ENCODE measurements around the gene AMBRA1.

The AMBRA1 gene

DNA sequence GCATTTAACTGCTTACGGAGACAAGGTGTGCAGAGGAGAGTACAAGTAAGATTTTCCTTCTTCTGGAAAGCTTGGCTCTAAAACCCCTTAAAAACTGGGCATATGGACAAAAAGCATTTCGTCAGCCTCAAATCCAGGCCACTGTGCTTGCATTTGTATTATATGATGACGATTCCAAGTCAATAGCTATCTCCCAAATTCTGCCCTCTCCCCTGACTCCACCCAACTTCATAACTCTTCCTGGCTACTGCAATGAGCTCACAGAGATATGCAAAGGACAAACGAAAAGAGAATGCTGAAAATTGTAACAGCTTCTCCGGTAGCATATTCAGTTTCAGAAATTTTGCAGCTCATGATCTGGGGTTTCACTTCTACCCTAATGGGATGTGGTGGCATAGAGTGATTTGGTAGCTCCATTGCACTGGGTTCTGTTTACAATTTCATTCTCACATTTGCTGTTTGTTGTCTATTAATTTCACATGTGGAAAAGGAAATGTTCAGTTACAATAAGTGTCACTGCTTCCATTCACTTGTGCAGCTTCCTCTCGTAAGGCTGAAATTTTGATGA is 156.6 kb downstream of the AMBRA1 start:
- DNase-seq (ENCODE audit: low read depth), result no peak

DNA sequence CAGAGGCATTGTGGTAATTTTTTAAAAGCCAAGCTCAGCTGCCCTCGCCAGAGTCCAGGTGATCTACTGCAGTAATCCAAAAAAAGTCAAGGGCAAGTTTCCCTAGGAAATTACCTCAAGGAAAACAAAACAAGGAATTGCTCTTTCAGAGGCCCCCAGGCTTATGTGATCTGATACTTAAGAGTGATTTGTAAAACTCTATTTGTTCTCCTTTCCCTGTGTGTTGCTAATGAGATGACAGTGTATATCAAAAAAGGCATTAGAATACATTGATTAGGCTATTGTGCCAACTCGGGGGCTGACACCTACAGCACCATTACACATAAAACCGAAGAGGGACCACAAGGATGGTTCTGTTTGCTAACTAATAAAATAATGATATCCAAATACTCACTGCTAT is 157.7 kb downstream of the AMBRA1 start:
- no peak for DNase-seq (ENCODE audit: low read depth)

DNA sequence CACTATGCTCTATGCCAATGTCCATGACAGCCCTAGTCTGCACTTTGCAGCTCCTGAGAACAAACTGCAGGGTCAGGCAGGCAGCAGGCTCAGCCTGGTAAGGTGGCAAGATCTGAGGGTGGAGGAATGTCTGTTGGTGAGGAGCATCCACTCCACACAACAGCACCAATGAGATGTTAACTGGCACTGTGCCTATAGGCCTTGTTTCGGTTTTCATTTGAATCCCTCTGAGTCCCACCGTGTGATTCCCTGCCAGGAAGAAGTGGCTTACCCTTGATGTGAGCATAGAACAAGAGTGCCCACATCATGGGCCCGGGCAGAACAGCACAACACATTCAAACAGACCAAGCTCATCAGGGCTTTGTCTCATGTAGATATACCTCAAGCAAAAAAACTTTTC is 158.1 kb downstream of the AMBRA1 start:
- DNase-seq (ENCODE audit: low read depth), result no peak

DNA sequence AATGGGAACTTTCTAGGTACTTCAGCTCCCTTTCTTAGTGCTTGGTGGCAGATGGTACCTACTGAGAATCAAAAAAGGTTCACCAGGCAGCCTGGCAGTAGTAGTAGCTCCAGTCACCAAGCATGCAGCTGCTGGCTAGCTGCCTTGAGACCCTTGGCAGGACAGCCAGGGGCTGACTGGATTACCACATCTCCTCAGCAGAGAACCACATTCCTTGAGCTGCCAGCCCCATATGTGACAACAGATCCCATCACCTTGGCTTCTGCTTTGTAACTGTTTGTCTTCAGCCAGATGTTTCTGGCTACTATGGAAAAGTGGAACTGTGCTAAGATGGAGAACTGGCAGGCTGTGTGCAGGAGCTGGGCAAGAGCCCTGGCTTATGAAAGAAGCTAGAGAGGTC is 162.6 kb downstream of the AMBRA1 start:
- DNase-seq (ENCODE audit: low read depth), result no peak

DNA sequence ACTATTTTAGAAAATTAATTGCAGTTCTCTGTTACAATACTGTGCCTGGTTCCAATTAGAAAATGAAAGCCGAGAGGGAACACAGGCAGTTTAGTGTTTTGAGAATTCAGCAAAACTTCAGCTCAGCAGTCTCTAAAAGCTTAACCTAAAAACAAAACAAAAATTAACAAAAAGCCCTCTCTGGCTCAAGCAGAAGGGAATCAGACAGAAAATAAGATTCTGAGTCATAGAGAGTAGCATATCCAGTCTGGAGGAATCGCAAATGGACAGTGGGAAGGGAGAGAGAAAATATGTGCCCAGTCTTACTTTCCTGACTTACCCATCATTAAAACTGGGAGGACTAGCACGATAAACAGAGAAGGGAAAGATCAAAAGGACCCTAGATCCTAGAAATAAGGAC is 164.1 kb downstream of the AMBRA1 start:
- peak; percentile 31 for DNase-seq (ENCODE audit: low read depth)

DNA sequence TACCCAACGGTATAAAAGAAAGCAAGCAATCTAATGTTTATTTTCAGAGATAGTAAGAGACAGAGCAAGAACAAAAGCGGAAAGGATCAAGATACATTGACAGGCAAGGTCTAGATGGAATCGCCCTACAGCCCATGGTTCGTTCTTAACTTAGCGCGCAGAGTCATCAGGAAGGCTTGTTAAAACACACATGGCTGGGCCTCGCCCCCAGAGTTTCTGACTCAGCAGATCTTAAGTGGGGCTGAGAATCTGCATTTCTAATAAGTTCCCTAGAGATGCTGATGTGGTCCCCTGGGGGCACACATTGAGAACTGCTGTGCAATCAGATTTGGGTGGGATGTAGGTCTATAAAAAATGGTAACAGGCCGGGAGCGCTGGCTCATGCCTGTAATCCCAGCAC is 166.5 kb downstream of the AMBRA1 start:
- peak; percentile 7 for DNase-seq (ENCODE audit: low read depth)

DNA sequence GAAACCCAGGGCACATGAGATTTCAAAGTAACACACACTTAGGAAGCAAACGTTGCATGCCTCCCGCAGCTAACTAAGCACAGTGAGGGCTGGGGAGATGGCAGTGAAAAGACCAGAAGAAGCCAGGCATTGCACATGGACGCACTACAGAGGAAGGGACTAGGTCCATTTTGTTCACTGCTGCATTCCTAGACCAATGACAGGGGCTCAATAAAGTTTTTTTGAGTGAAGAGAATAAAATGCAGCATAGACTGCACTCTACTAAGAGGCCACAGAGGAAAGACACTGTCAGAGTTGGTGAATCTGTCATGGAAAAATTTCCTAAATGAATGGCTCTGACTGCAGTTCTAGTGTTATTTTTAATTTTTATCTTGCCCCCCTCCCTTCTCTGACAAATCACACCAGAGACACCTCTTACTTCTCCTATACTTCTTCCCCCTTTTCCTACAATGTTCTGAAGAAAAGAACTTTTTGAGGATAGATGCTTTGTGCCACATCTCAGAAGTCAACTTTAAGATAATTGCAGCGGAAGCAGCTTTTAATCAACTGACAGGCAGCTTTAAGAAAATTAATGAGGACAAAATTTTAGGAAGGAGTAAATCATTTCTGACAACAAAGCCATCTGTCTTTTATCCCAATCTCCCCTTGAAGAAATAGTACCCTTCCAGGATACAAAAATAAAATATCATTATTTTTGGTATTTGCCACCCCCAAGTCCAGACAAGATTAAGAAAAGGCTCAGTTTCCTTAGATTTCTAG is 167.4 kb downstream of the AMBRA1 start:
- DNase-seq (ENCODE audit: low read depth), result no peak

DNA sequence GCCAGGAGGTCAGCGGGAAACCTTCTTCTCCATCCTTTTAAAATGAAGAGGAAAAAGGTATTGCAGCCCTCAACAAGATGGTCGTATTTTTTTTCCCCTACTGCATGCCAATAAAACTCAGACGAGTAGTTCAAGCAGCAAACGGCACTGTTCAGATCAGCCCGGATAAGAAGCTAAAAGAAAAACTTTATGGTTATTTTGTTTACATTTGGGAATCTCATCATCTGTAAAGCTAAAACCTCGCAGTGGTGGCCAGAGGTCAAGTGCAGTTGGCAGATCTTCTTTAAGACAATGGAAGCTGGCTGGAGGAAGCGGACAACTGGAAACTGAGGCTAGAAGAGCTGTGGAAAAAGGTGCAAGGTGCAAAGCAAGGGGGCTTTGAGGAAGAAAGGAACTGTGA is 171.2 kb downstream of the AMBRA1 start:
- DNase-seq (ENCODE audit: low read depth), result peak; percentile 53

DNA sequence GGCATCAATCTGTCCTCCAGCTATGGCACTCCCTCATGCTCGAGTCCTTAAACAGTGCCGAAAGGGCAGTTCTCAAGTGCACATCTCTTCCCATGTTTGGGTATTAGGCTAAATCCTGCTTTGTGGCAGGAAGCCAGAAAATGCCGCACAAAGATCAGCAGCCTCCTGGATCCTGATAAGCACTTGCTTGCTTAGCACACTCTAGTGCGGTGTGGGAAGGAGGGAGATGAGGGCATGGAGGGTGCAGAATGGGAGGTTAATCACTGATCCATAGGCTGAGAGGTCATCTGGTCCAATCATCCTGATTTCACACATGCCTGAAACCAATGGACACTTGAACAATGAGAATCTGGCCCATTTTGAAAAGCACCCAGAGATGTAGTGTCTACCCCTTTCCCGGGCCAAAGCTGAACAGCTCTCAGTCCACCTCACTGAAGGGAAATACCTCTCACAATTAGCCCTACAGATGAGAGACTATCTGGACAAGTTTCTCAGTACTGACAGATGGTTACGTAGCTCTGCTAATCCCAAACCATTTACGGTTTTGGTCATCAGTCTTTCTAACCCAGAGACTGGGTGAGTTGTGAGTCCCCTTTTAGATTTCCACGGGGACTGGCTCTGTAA is 172.5 kb downstream of the AMBRA1 start:
- no peak for DNase-seq (ENCODE audit: low read depth)

DNA sequence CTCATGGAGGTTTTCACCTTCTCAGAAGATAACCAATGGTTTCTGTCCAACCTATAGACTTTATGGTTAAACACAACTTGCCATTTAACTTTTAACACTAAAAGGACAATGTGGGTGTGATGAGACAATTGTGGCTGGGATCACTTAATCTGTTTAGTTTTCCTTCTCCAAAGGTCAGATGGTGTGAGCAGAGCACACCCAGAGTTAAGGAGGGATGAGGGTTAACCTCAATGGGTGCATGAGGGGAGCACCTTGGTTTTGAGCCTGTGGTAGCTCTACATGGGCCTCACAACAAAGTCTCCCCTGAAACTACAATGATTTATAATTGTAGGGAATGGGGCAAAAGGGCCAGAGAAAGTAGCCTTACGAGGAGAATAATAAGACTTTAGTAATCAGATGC is 173.3 kb downstream of the AMBRA1 start:
- DNase-seq (ENCODE audit: low read depth), result no peak

DNA sequence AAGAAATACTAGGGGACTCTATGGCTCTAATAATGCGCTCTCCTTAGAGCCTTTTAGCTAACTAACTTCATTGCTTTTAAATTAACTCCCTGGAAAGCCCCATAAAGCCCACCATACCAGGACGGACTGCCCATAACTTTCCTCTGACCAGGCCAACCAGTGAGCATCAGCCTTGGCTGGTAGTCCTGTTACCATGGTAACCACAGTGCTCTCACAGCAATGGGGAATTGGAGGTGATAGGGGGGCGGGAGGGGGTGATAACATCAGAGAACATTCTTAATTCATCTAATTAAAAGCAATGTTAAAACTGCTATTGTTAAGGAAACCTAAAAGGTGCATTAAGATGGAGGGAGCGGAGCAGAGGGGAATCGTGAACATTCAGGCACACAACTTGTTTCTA is 175.1 kb downstream of the AMBRA1 start:
- DNase-seq (ENCODE audit: low read depth), result no peak

DNA sequence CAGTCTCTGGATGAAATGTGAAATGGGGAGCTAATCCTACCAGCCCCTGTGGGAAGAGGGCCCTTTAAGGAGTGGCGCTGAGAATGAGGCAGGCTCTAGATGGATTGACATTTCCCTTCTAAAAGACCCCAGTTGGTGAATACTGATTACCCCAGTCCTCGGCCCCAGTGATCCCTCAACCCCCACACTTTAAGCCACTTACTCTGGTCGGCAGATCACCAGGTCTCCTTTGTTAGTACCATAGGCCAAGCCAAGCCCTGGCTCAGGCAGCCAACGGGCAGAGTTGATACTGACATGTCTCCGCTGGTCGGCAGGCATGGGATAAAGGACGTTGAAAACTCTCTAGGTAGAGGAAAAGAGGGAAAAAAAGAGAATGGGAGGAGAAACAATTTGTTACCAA is 176.1 kb downstream of the AMBRA1 start:
- DNase-seq (ENCODE audit: low read depth), result no peak

DNA sequence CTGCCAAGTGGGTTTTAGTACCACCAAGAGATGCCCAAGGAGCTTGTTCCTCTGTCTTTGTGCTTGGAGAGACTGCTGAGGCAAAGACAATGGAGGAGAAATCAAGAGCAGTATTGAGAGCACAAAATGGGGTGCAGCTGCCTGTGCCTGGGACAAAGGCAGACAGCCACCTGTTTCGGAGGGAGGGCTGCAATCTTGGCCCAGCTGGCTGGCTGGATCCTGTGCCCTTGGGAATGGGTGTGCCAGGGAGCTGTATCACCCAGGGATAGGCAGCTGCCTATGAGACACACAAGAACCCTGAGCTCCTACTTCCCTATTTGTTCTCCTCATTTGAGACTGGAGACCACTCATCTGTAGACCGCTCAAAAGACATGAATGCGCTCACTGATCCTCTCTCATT is 178.9 kb downstream of the AMBRA1 start:
- no peak for DNase-seq (ENCODE audit: low read depth)

DNA sequence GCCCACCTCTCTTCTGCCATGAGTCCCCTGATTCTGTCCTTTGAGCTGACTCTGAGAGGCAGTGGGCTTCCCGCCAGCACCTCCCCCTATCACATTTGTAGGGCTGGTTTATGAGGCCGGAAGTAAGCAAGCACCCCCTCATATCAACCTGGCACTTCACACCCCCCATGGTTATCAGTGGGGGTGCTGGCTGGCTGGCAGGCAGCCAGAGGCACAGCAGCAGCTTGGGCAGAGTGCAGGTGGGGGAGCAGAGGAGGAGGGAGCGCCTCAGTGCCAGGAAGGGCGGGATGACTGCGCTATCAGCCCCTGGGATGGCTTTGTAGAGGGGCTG is 179.4 kb downstream of the AMBRA1 start:
- DNase-seq (ENCODE audit: low read depth), result no peak

DNA sequence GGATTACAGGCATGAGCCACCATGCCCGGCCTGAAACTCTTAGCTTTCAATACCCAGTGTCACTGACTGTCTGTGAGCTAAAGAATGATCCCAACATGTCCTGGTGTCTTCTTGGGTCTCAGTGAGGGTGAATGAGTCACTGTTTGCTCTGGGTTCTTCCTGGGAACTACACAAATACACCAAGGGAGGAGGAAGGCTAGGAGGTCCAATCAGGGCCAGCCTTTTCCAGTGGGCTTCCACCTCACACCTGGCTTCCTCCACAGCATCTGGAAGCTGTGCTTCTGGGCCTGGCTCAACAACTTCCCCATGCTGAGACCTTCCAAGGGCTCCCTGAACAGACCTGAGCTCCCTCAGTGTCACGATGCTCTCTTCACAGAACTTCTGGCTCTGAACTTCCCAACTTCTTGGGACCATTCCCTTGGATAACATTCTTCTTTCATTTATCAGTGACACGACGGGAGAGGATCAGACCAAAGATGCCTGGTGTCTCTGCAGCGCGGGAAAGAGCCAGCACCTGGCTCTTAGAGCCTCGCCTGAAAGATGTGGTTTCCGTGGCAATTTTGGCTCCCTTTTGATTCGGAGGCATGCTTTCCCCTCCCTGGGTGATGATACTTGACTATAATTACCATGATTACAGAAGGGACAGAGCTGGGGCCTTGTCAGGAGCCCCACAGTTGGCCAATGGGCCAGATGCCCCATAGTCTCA is 179.9 kb downstream of the AMBRA1 start:
- DNase-seq (ENCODE audit: low read depth), result peak; percentile 21

DNA sequence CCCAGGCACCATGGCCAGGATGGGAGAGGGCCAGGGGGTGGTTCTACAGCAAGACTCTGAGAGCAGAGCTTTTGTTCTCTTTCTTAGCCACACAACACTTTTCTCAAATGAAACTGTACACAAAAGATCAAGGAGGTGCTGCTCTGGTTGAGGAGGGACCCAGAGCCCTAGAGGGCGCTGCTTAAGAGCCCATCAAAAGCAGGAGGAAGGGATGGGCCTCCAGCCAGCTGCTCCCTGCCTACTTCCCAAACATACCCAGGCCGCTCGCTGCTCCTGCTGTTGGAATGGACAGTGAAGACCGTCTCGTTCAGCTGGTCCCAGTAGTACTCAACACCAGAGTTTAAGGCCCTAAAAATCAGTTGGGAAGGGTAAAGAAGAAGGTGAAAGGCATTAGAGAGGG is 183.8 kb downstream of the AMBRA1 start:
- no peak for DNase-seq (ENCODE audit: low read depth)

DNA sequence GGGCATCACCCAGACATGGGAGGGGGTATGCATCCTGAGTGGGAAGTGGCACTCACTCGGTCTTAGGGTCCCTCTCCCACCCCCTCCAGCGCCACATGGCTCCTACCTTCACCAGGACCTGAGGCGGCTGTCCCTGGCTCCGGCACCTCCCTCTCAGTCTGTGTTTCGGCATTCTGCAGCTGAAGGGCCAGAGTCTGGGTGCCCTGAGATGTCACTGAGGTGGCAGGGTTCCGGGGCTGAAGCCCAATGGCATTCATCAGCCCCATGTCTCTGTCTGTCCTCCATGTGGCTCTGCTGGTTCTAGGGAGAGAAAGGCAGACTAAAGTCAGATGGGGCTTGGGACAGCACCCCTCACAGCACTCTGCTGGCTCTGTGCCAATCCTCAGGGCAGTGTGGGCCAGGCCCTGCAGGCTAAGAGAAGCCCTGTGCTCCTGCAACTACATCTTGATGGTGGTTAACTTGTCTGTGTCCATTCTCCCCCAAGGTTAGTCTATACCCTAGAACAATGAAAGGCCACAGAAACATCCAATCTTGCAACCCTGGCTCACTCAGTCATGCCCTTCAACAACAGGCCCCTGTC is 185.3 kb downstream of the AMBRA1 start:
- DNase-seq (ENCODE audit: low read depth), result no peak

DNA sequence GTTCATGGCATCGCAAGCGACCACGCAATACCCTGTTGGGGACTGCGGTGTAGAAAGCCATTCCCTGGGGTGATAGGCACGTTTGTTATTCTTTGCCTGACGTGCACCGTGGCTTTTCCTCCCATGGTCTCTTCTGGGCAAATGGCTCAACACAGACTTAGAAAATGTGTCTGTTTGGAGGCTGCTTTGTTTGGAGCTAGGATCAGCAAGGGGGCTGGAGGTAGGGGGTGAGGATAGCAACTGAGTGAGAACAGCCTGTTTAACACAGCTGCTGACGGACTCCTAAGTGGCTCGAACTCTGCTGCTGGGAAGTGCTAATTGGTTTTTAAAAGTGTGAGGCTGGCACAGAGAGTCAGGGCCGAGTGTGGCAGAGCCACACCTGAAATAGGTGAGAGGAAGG is 186.2 kb downstream of the AMBRA1 start:
- no peak for DNase-seq (ENCODE audit: low read depth)

DNA sequence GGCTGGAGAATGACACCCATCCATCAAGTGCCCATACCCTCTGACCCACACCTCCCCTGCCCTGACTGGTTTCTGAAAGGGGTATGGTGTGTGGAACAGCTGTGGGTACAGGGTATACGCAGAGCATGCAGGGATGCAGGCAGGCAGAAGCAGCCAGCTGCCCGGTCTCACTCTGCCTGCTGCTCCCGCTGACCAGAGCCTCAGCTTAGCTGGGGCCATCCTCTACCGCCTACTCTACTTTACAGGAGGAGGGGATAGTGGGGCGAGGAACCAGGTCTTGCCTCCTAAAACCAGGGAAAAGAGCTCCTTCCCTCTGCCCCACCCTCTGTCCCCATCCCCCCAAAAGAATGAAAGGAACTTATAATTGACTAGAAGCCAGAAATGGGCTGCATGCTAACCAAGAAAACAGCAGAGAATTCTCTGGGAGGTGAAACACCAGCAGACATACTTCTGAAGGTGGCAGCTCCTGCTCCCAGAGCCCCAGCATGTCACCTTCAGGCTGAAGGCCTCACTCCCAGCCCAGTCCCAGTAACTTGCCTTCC is 189.3 kb downstream of the AMBRA1 start:
- peak; percentile 51 for DNase-seq (ENCODE audit: low read depth)

DNA sequence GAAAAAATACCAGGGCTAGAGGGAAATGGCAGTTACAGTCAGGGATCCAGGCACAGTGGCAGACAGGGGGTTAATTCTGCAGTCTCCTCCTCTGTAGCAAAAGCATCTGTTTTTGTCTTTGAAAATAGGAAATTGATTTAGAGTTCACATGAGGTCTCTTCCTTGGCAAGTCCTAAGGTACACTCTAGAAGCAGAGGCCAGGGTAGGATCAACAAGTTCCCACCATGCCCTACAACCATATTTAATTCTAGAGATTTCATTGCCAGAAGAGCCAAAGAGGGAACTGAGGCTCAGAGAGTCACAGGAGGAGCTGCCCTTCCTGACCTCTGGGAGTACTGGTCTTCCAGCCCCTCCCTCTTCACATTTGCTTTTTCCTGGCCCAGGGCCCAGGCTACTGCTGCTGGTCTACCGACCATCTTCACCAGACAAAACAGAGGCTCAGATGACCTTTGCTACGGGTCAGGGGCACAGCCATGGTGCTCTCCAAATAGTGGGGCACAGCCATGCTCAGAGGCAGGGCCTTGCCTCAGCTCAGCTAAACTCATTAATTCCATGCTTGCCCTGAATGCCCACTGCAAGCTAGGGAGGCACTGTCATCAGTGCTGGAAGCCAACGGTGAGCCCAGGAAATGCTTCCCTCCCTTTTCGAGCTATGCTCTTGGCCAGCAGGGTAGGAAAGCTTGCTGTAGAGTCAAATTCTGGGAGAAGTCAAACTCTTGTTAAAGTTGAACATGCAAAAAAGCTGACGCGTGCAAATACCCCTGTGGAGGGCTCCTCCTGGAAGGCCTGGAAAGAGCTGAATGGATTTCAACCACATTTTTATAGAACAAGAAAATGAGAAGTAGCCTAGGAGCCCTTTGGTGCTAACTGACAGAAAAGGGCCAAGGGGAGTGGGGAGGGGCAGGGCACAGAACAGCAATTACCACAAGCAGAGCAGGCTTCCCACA is 190.6 kb downstream of the AMBRA1 start:
- DNase-seq (ENCODE audit: low read depth), result no peak

DNA sequence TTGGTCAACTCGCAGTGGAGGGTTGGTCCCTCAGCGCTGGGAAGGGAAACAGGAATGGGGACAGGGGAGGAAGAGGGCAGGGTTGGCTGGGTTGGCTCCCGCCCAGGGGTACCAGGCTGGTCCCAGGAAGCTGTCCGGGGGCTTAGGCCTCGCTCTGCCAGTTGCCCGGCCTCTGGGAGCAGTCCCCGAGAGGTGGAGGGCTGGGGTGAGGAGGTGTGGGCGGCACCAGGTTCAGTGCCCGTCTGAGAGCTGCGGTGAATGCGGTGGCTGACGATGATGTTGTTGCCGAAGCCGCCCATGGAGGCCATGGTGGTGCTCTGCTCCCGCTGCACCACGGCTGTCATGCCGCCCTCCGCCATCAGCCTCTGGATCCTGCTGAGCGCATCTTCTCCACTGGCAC is 196.3 kb downstream of the AMBRA1 start:
- DNase-seq (ENCODE audit: low read depth), result no peak

Data from EH (cell line).